Right lobe of liver (tissue), 6 donors: ENCODE data around the gene MEIS2. TPM values are rescaled to one million over a fixed set of nuclear protein-coding genes. Genes with fewer than 3 reads are reported as not detected.

ENCODE experiments used
- ATAC-seq, 4 donors: fragments of 200-7000 bp; cut with Tn5 transposase; one replicate each; pipeline ENCODE4 v1.9.1; 2020; ENCODE audit warnings: mild to moderate bottlenecking in 4 of 4, moderate library complexity in 4 of 4
- DNase-seq, 3 donors: peaks; one replicate each; pipeline ENCODE4 v3.0.0-alpha.2; 2020
- H3K27ac ChIP-seq, 3 donors: fragments of 200-600 bp; one replicate each; pipeline ENCODE4 v1.8.0; 2022
- H3K27me3 ChIP-seq, 2 donors: fragments of 200-600 bp; one replicate each; pipeline ENCODE4 v1.8.0; 2022
- H3K36me3 ChIP-seq, 4 donors: fragments of 200-600 bp; sonication (generic) in 1 of 4; one replicate each; pipeline versions ENCODE4 v1.5.1 to v1.8.0; 2017 to 2022; ENCODE audit warnings: control low read depth in 1 of 4
- H3K4me1 ChIP-seq, 4 donors: fragments of 200-600 bp; sonication (generic) in 1 of 4; one replicate each; pipeline versions ENCODE4 v1.5.1 to v1.8.0; 2017 to 2022; ENCODE audit warnings: control low read depth in 1 of 4
- H3K4me3 ChIP-seq, 3 donors: fragments of 200-600 bp; one replicate each; pipeline ENCODE4 v1.8.0; 2022
- H3K9me3 ChIP-seq, 4 donors: fragments of 200-600 bp; sonication (generic) in 1 of 4; one replicate each; pipeline versions ENCODE4 v1.5.1 to v1.8.0; 2017 to 2022; ENCODE audit warnings: control low read depth in 1 of 4
- CTCF ChIP-seq, 4 donors: fragments of 200-600 bp in 3 of 4; fragments of 450-650 bp in 1 of 4; IDR thresholded peaks; one replicate each; pipeline versions ENCODE4 v1.5.1 to v1.8.0; 2016 to 2022; ENCODE audit warnings: antibody characterized with exemption in 4 of 4, mild to moderate bottlenecking in 2 of 4
- POLR2A ChIP-seq: fragments of 450-650 bp; IDR thresholded peaks from one replicate; pipeline ENCODE4 v1.6.1; 2017; ENCODE audit warnings: antibody characterized with exemption, mild to moderate bottlenecking
- WGBS: methylation state at CpG from one replicate; pipeline ENCODE4 v1.1.6; 2018; ENCODE audit warnings: low coverage, low lambda C conversion rate; ENCODE audit not compliant: insufficient coverage; ENCODE audit errors: missing lambda C conversion rate; 5-methylcytosine and 5-hydroxymethylcytosine counted together
- intact Hi-C, 2 donors: fragments of 100-400 bp; cut with DNase I; formaldehyde crosslinking; loops; one replicate each; pipeline versions ENCODE4 v1.11.2 to v1.14.1; 2022
- total RNA-seq, 6 experiments: library from RNA; depleted of rRNA in 2 of 6; stranded (reverse); fragments of >200 nt in 2 of 6; fragmentation: NEBNext Ultra II Directional in 3 of 6; extraction: Animal tissue kit (Norgen Biotek cat#: 25700) in 3 of 6; gene quantifications; one replicate each; pipeline versions ENCODE4 v1.1.0 to v1.2.4, GENCODE V29; 2016 to 2023
- donor health status: DM: no; HTN: yes; CAD: no.
- donor health status: DM: no; HTN: no; CAD: no.
- donor health status: DM: no; HTN: no; CAD: no.
- donor health status: DM: no; HTN: yes; CAD: no.
- donor health status: DM: no; HTN: yes; CAD: no.

MEIS2 gene
- total RNA-seq, 6 experiments from 2014 or later: 6.1 to 18.0 (median 7.9) TPM

GRCh38 chr15:36888011-36888992 lies 212.0 kb downstream of the MEIS2 start:
- Histone ChIP-seq H3K9me3 (no peaks in the 10 kb centered on the region), H3K27me3 (peaks cover 0 to 2% of the 10 kb centered on the region in 2 donors), H3K36me3 (no peaks in the 10 kb centered on the region), H3K4me1 (peaks cover 0 to 5% (median 0%) of the 10 kb centered on the region in 4 donors), H3K4me3 (peak overlapping the region in 1 of 3 donors; percentile 29), H3K27ac (no peak overlapping the region)
- WGBS: 11% methylated on average over 31 of the region's 51 CpGs
- TF ChIP-seq POLR2A (no peak), CTCF (IDR thresholded peaks at IDR 0.05) (no peak)
- peak; percentile 18 to 58 (median 42) for ATAC-seq
- intact Hi-C loops: loop anchor here (10.0 kb wide), 2 partner anchors 216 to 236 kb away; partner anchors contain the start of gene MEIS2 (in 1 of the 2)
- no peak for DNase-seq

GRCh38 chr15:36887214-36887961 lies 213.0 kb downstream of the MEIS2 start:
- Histone ChIP-seq H3K27ac (no peak overlapping the region), H3K4me3 (peak overlapping the region in 2 of 3 donors; percentile 29 to 32), H3K27me3 (peaks cover 0 to 9% of the 10 kb centered on the region in 2 donors), H3K36me3 (no peaks in the 10 kb centered on the region), H3K4me1 (peaks cover 0 to 12% (median 0%) of the 10 kb centered on the region in 4 donors), H3K9me3 (no peaks in the 10 kb centered on the region)
- TF ChIP-seq CTCF (IDR thresholded peaks at IDR 0.05) (no peak), POLR2A (no peak)
- peak in 2 of 4 donors; percentile 8 to 20 for ATAC-seq
- intact Hi-C loops: loop anchor here (10.0 kb wide), 2 partner anchors 217 to 237 kb away; partner anchors contain the start of gene MEIS2 (in 1 of the 2)
- DNase-seq: peak in 1 of 3 donors; percentile 29
- 17% methylated on average over 31 of the region's 35 CpGs for WGBS

GRCh38 chr15:36886701-36887100 lies 213.6 kb downstream of the MEIS2 start:
- Histone ChIP-seq H3K36me3 (no peaks in the 10 kb centered on the region), H3K4me1 (peaks cover 0 to 13% (median 0%) of the 10 kb centered on the region in 4 donors), H3K4me3 (no peak overlapping the region), H3K27ac (no peak overlapping the region), H3K27me3 (peaks cover 0 to 16% of the 10 kb centered on the region in 2 donors), H3K9me3 (no peaks in the 10 kb centered on the region)
- DNase-seq (no peak), ATAC-seq (no peak)
- intact Hi-C loops: loop anchor here (10.0 kb wide), 2 partner anchors 218 to 238 kb away; partner anchors contain the start of gene MEIS2 (in 1 of the 2)
- TF ChIP-seq POLR2A (no peak), CTCF (IDR thresholded peaks at IDR 0.05) (no peak)
- 32% methylated on average over 8 of the region's 8 CpGs for WGBS

GRCh38 chr15:36886191-36886590 lies 214.2 kb downstream of the MEIS2 start:
- peaks cover 0 to 21% of the 10 kb centered on the region in 2 donors for H3K27me3 ChIP-seq
- no peaks in the 10 kb centered on the region for H3K36me3 ChIP-seq
- 50% methylated on average over 12 of the region's 13 CpGs for WGBS
- peaks cover 0 to 13% (median 0%) of the 10 kb centered on the region in 4 donors for H3K4me1 ChIP-seq
- H3K27ac ChIP-seq: no peak overlapping the region
- H3K4me3 ChIP-seq: no peak overlapping the region
- intact Hi-C loops: loop anchor here (10.0 kb wide), 2 partner anchors 219 to 239 kb away; partner anchors contain the start of gene MEIS2 (in 1 of the 2)
- DNase-seq (no peak), ATAC-seq (no peak)
- no peak for TF ChIP-seq CTCF (IDR thresholded peaks at IDR 0.05)
- TF ChIP-seq POLR2A: no peak
- H3K9me3 ChIP-seq: no peaks in the 10 kb centered on the region
